ENCODE measurements around the gene NKAIN2.
"Not testable (repeated sequence)": the region's sequence is repeated elsewhere in the genome, so short reads cannot be mapped to it uniquely, and the experiment has no call there.

GRCh38 chr6:123989918-123990317, 186.3 kb downstream of the NKAIN2 start:
- not testable (repeated sequence) for TF ChIP-seq CTCF (IDR thresholded peaks at IDR 0.05; ENCODE audit: insufficient read depth, low read length, poor library complexity, severe bottlenecking); EZH2phosphoT487 (conservative IDR thresholded peaks at IDR 0.05; ENCODE audit: low read length)
